Embryonic facial prominence (tissue), 1 donor: Measurements from ENCODE around the gene IL17RC.
"Not testable (repeated sequence)": the region's sequence is repeated elsewhere in the genome, so short reads cannot be mapped to it uniquely, and the experiment has no call there.

Experiments used
- DNase-seq: peaks from one replicate; pipeline ENCODE4 v3.0.0-alpha.2; 2016; ENCODE audit errors: extremely low spot score

IL17RC gene

DNA sequence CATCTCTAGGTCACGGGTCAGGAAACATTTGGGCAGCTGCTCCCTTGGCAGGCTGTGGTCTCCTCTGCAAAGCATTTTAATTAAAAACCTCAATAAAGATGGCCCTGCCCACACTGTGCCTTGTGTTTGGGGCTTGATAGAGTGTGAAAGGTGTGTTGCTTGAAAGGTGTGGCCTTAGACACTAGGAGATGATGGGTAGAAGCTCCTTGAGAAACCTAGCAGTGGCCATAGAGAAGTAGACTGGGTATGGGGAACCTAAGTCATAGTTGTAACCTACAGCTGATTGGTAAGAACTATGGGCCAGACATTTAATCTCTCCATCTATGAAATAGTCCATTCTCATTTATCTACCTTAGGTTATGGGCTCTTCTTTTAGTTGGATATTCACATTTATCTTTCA, 23.2 kb upstream of the IL17RC start:
- DNase-seq = no peak

DNA sequence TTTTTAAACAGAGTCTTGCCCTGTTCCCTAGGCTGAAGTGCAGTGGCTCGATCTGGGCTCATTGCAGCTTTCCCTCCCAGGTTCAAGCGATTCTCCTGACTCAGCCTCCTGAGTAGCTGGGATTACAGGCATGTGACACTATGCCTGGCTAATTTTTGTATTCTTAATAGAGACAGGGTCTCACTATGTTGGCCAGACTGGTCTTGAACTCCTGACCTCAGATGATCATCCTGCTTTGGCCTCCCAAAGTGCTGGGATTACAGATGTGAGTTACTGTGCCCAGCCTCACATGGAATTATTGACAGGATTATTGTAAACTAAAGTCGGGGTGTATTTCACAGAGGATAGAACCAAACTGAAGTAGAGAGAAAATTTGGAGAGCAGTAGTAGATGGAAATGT, 21.2 kb upstream of the IL17RC start:
- not testable (repeated sequence) for DNase-seq

DNA sequence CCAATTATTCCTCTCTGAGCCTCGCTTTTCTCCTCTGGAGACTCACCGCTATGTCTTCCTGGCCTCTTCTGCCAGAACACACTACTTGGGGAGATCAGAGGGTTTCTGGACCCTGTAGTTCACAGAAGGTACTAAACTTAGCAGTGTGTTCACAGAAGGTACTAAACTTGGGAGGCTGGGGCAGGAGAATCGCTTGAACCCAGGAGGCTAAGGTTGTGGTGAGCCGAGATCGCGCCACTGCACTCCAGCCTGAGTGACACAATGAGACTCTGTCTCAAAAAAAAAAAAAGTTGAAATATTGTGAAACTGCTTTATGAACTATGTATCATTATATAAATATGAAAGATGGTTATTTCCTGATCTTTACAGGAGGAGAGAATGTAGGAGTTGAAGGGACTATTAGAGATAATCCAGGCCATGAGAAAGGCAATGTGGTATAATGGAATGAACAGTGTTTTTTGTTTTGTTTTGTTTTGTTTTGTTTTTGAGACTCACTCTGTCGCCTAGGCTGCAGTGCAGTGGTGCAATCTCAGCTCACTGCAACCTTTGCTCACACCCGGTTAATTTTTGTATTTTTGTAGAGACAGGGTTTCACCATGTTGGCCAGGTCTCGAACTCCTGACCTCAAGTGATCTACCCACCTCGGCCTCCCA, 20.0 kb upstream of the IL17RC start:
- not testable (repeated sequence) for DNase-seq

GRCh38 chr3:9897408-9898372, 19.2 kb upstream of the IL17RC start:
- DNase-seq = no peak

GRCh38 chr3:9898467-9899241, 18.2 kb upstream of the IL17RC start:
- no peak for DNase-seq

- DNase-seq = no peak
Measured at GRCh38 chr3:9899289-9899791, 17.6 kb upstream of the IL17RC start.

DNA sequence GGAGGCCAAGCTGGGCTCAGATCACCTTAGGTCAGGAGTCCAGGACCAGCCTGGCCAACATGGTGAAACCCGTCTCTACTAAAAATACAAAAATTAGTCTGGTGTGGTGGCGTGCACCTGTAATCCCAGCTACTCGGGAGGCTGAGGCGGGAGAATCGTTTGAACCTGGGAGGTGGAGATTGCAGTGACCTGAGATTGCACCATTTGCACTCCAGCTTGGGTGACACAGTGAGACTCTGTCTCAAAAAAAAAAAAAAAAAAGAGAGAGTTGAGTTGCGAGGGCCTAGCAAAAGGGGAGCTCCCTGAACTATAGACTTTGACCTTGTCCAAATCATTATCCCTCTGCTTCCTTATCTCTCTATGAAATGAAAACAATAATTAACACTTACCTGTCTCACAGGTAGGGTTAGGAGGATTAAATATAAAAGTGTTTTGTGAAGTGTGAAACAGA, 15.9 kb upstream of the IL17RC start:
- DNase-seq = not testable (repeated sequence)

DNA sequence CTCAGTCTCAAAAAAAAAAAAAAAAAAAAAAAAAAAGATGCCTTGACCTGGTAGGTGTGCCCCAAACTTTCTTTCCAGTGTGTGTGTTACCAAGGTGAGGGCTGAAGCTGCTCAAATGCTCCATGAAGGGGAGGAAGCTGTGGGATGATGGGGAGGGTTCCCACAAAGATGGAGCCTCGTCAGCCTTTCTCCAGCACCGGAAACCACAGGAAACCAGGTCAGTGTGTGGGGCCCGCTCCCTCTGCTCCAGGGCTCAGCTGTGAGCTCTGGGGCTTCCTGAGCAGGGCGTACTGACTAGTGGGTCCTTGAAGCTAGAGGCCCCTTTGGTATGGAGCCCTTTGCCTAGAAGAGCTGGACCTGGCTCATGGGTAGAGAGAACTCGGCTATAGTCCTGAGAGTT, 14.9 kb upstream of the IL17RC start:
- no peak for DNase-seq

GRCh38 chr3:9902372-9903237, 14.3 kb upstream of the IL17RC start, which contains the start of gene IL17RE:
TSS of gene IL17RE (plus strand) at chr3:9902848. CDS start at chr3:9902933, 85 bp downstream.
- no peak for DNase-seq

- DNase-seq = no peak
Measured at GRCh38 chr3:9903238-9903624, 13.7 kb upstream of the IL17RC start.

DNA sequence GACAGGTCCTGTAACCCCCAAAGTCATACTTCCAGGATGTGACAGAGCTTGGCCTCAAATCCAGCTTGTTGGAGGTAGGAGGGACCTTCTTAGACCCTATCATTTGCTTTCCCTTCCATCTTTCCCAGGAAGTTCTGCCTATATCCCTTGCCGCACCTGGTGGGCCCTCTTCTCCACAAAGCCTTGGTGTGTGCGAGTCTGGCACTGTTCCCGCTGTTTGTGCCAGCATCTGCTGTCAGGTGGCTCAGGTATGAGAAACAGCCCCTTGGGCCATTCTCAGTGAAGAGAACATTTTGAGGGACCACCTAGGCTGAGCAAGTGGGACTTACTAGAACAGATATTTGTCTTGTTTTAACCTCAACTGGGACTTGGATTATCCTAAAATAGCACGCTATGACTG, 13.0 kb upstream of the IL17RC start:
- no peak for DNase-seq

DNA sequence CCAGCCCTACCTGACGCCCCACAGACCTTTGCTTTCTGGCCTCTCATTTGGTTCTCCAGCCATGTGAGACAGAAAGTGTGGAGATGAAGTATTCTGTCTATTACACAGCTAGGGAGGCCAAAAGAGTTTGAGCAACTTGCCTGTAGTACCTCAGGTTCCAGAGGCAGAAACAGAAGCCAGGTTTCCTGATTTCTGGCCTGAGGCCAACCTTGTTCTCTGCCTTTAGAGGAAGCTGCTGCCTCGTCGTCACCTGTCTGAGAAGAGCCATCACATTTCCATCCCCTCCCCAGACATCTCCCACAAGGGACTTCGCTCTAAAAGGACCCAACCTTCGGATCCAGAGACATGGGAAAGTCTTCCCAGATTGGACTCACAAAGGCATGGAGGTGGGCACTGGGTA, 10.4 kb upstream of the IL17RC start:
- no peak for DNase-seq

GRCh38 chr3:9908286-9908685, 8.6 kb upstream of the IL17RC start:
- no peak for DNase-seq

- DNase-seq = no peak
Measured at GRCh38 chr3:9909221-9910013, 7.5 kb upstream of the IL17RC start.

DNA sequence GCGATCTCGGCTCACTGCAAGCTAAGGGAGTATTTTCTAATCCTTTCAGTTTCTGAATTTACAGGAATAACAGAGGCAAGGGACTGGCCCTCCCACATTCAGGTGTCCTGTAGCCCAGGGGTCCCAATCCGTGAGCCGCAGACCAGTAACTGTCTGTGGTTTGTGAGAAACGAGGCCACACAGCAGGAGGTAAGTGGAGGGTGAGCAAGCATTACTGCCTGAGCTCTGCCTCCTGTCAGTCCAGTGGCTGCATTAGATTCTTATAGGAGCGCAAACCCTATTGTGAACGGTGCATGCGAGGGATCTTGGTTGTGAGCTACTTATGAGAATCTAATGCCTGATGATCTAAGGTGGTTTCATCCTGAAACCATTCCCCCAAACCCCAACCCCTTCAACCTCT, 5.0 kb upstream of the IL17RC start:
- DNase-seq = no peak

GRCh38 chr3:9912294-9912935, 4.5 kb upstream of the IL17RC start:
- no peak for DNase-seq

DNA sequence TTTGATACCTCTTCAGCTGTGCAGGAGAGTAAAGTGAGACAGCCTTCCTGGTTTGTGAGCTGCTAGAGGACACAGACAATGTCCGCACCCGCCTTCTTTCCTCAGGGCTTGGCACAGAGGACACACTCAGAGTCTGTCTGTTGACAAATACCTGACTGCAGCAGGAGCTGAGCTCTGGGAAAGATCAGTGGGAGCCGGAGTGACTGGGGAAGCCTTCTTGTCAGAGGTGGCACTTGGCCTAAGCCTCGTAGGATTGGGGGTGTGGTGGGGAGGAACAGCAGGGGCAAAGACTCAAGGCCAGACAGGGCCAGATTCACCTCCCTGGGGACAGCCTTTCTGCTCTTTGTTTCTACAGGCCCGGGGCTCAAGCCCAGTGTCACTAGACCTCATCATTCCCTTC, 3.3 kb upstream of the IL17RC start:
- no peak for DNase-seq

DNA sequence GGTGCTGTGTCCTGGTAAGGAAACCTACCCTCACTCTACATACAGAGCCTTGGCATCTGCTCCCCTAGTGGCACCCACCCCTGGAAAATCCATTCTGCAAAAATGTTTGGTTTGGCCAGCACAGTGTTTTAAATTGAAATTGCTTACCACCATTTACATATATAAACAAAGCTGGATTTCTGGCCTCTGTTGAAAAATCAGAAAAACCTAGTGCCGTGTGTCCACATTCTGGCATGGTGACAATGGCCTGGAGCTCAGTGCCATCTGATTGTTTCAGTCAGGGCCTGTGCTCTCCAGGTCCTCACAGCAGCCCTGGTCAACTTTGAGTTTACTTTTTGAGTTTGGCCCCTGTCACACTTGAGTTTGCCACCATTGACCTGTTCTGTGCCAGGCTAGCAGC, 2.9 kb upstream of the IL17RC start:
- DNase-seq = no peak

GRCh38 chr3:9914559-9915253, 2.2 kb upstream of the IL17RC start:
- DNase-seq = no peak
